ENCODE measurements around the gene HSPA1L.

Gene HSPA1L

GRCh38 chr6:31781244-31782125 is 33.6 kb downstream of the HSPA1L start:
- no peak for TF ChIP-seq ARNTL (CRISPR knock-in tag; IDR thresholded peaks at IDR 0.05; ENCODE audit: borderline replicate concordance, low read depth)
- TF ChIP-seq BACH2 (CRISPR knock-in tag; IDR thresholded peaks at IDR 0.05; ENCODE audit: borderline replicate concordance) = no peak
- no peak for TF ChIP-seq PPARA (CRISPR knock-in tag; IDR thresholded peaks at IDR 0.05; ENCODE audit: borderline replicate concordance)
- no peak for TF ChIP-seq GLIS3 (CRISPR knock-in tag; IDR thresholded peaks at IDR 0.05)
- no peak for TF ChIP-seq TSHZ2 (CRISPR knock-in tag; IDR thresholded peaks at IDR 0.05)
- no peak for TF ChIP-seq SNAI2 (CRISPR knock-in tag; IDR thresholded peaks at IDR 0.05)
- no peak for TF ChIP-seq RARB (CRISPR knock-in tag; IDR thresholded peaks at IDR 0.05)
- no peak for TF ChIP-seq ZFP30 (CRISPR knock-in tag; IDR thresholded peaks at IDR 0.05)
- no peak for TF ChIP-seq ISL1 (CRISPR knock-in tag; IDR thresholded peaks at IDR 0.05)
- TF ChIP-seq POU6F1 (CRISPR knock-in tag; IDR thresholded peaks at IDR 0.05; ENCODE audit: borderline replicate concordance, low read depth) = no peak
- no peak for TF ChIP-seq ZNF8 (CRISPR knock-in tag; IDR thresholded peaks at IDR 0.05)
- no peak for ATAC-seq

GRCh38 chr6:31780507-31781243 is 34.4 kb downstream of the HSPA1L start:
- ATAC-seq = no peak
- TF ChIP-seq CSDC2 (CRISPR knock-in tag; IDR thresholded peaks at IDR 0.05) = no peak
- TF ChIP-seq CREB5 (CRISPR knock-in tag; IDR thresholded peaks at IDR 0.05; ENCODE audit: low read depth) = no peak
- no peak for TF ChIP-seq RARB (CRISPR knock-in tag; IDR thresholded peaks at IDR 0.05)
- TF ChIP-seq ZC3H10 (CRISPR knock-in tag; IDR thresholded peaks at IDR 0.05) = no peak
- TF ChIP-seq CSRNP3 (CRISPR knock-in tag; IDR thresholded peaks at IDR 0.05) = no peak
- TF ChIP-seq POU6F1 (CRISPR knock-in tag; IDR thresholded peaks at IDR 0.05; ENCODE audit: borderline replicate concordance, low read depth) = no peak
- no peak for TF ChIP-seq ARNTL (CRISPR knock-in tag; IDR thresholded peaks at IDR 0.05; ENCODE audit: borderline replicate concordance, low read depth)
- TF ChIP-seq PATZ1 (CRISPR knock-in tag; IDR thresholded peaks at IDR 0.05; ENCODE audit: borderline replicate concordance) = no peak
- TF ChIP-seq ZNF8 (CRISPR knock-in tag; IDR thresholded peaks at IDR 0.05) = no peak
- TF ChIP-seq TCF4 (CRISPR knock-in tag; IDR thresholded peaks at IDR 0.05; ENCODE audit: borderline replicate concordance) = no peak
- TF ChIP-seq BACH2 (CRISPR knock-in tag; IDR thresholded peaks at IDR 0.05; ENCODE audit: borderline replicate concordance) = no peak
- no peak for TF ChIP-seq ZFP3 (CRISPR knock-in tag; IDR thresholded peaks at IDR 0.05)
- TF ChIP-seq PPARA (CRISPR knock-in tag; IDR thresholded peaks at IDR 0.05; ENCODE audit: borderline replicate concordance) = no peak
- no peak for TF ChIP-seq ESRRG (CRISPR knock-in tag; IDR thresholded peaks at IDR 0.05)
- TF ChIP-seq ZFP30 (CRISPR knock-in tag; IDR thresholded peaks at IDR 0.05) = no peak
- TF ChIP-seq ZNF565 (CRISPR knock-in tag; conservative IDR thresholded peaks at IDR 0.05; ENCODE audit: low read depth) = no peak
- TF ChIP-seq OSR1 (CRISPR knock-in tag; IDR thresholded peaks at IDR 0.05) = no peak
- TF ChIP-seq GLIS3 (CRISPR knock-in tag; IDR thresholded peaks at IDR 0.05) = no peak
- no peak for TF ChIP-seq ISL1 (CRISPR knock-in tag; IDR thresholded peaks at IDR 0.05)
- no peak for TF ChIP-seq ZNF70 (CRISPR knock-in tag; IDR thresholded peaks at IDR 0.05)
